K562 treated with DMSO at 1 percent for 4 hours (cell line): ENCODE measurements around the gene SLC46A2. TPM values are rescaled to one million over a fixed set of nuclear protein-coding genes. Genes with fewer than 3 reads are reported as not detected.

Experiments
- total RNA-seq: library from RNA; unstranded; fragments of 300-600 nt; gene quantifications from 2 replicates; pipeline ENCODE4 v1.2.3, GENCODE V29; 2022; ENCODE audit not compliant: insufficient read depth

Gene SLC46A2, protein sequence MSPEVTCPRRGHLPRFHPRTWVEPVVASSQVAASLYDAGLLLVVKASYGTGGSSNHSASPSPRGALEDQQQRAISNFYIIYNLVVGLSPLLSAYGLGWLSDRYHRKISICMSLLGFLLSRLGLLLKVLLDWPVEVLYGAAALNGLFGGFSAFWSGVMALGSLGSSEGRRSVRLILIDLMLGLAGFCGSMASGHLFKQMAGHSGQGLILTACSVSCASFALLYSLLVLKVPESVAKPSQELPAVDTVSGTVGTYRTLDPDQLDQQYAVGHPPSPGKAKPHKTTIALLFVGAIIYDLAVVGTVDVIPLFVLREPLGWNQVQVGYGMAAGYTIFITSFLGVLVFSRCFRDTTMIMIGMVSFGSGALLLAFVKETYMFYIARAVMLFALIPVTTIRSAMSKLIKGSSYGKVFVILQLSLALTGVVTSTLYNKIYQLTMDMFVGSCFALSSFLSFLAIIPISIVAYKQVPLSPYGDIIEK
- total RNA-seq: not detected in 2 replicates

GRCh38 chr9:112890106-112891081, at the start of gene SLC46A2:
SLC46A2 (minus strand) TSS chr9:112890876; CDS start chr9:112890681, 195 bp downstream.

Other genes starting within 250 kb of the SLC46A2 start
- gene INIP, start 172.8 kb downstream of the SLC46A2 start, total RNA-seq: 21.6 and 28.8 TPM in 2 replicates
- gene SNX30, start 140.1 kb downstream of the SLC46A2 start, total RNA-seq: 4.6 and 5.9 TPM in 2 replicates
- gene ZNF883, start 121.3 kb upstream of the SLC46A2 start, total RNA-seq: 1.8 TPM in 1 of 2 replicates, not detected in the other
- gene ZFP37, start 165.8 kb upstream of the SLC46A2 start, total RNA-seq: 0.21 TPM in 1 of 2 replicates, not detected in the other